NB4 (cell line): ENCODE data around the gene GPR21.

Source experiments
- MYC ChIP-seq: IDR thresholded peaks from 2 replicates; pipeline ENCODE4 v1.6.1; 2011; ENCODE audit warnings: low read depth, low read length
- POLR2A ChIP-seq: IDR thresholded peaks from 2 replicates; pipeline ENCODE4 v1.6.1; 2011; ENCODE audit warnings: mild to moderate bottlenecking; ENCODE audit not compliant: insufficient read length; ENCODE audit errors: extremely low read depth

DNA sequence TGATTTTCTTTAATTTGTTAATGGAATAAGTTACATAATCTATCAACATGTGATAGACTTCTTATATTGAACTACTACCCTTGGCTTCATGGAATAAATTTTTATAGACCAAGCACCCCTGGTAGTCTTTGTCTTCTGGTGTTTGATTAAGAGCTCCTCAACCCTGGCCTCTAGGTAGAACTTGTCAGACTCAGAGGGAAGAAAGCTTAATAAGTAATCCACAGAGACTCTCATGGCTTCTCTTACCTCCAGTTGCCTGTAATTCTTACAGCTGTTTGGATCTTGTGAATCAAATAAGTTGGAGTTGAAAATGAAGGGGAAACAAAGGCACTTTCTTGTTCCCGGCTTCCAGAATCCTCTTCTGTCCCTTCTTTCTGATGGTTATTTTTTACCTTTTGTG lies 7.0 kb upstream of the GPR21 start:
- TF ChIP-seq POLR2A: no peak
- TF ChIP-seq MYC: no peak
